Measurements from ENCODE around the gene PTRHD1.

Gene PTRHD1

GRCh38 chr2:24828238-24828996, 35.2 kb upstream of the PTRHD1 start:
- TF ChIP-seq CTCF (IDR thresholded peaks at IDR 0.05; ENCODE audit: low read depth, low read length, missing control alignments) = no peak
- no peak for DNase-seq (ENCODE audit: low read depth)
- H3K4me3 ChIP-seq (ENCODE audit: low read depth, low read length) = no peak overlapping the region

GRCh38 chr2:24827321-24828237, 34.4 kb upstream of the PTRHD1 start:
- peak; percentile 96 for TF ChIP-seq CTCF (IDR thresholded peaks at IDR 0.05; ENCODE audit: low read depth, low read length, missing control alignments)
- DNase-seq (ENCODE audit: low read depth) = peak; percentile 53
- no peak overlapping the region for H3K4me3 ChIP-seq (ENCODE audit: low read depth, low read length)

- no peak for DNase-seq (ENCODE audit: low read depth)
- TF ChIP-seq CTCF (IDR thresholded peaks at IDR 0.05; ENCODE audit: low read depth, low read length, missing control alignments) = no peak
- H3K4me3 ChIP-seq (ENCODE audit: low read depth, low read length) = no peak overlapping the region
Observed at GRCh38 chr2:24826773-24827145, 33.6 kb upstream of the PTRHD1 start.

- no peak for TF ChIP-seq CTCF (IDR thresholded peaks at IDR 0.05; ENCODE audit: low read depth, low read length, missing control alignments)
- no peak overlapping the region for H3K4me3 ChIP-seq (ENCODE audit: low read depth, low read length)
- no peak for DNase-seq (ENCODE audit: low read depth)
Observed at GRCh38 chr2:24825883-24826772, 32.9 kb upstream of the PTRHD1 start.

GRCh38 chr2:24824966-24825882, 32.0 kb upstream of the PTRHD1 start:
- H3K4me3 ChIP-seq (ENCODE audit: low read depth, low read length) = no peak overlapping the region
- peak; percentile 16 for DNase-seq (ENCODE audit: low read depth)
- TF ChIP-seq CTCF (IDR thresholded peaks at IDR 0.05; ENCODE audit: low read depth, low read length, missing control alignments) = peak; percentile 84

All from GM12864 (cell line).